Retinal pigment epithelial cell (primary cell): ENCODE data around the gene ABCA13.

Source experiments
- DNase-seq: peaks from one replicate; pipeline ENCODE4 v3.0.0-alpha.2; 2010; ENCODE audit warnings: low read depth
- H3K4me3 ChIP-seq: 2 replicates; pipeline ENCODE4 v1.5.1; 2011; ENCODE audit warnings: mild to moderate bottlenecking, low read length, control low read depth, moderate library complexity
- TF ChIP-seq, protein P1 (sequence below): conservative IDR thresholded peaks from 2 replicates; pipeline ENCODE4 v1.5.1; 2011; ENCODE audit warnings: low read depth, low read length, control low read depth, inconsistent platforms

ABCA13 gene, protein sequence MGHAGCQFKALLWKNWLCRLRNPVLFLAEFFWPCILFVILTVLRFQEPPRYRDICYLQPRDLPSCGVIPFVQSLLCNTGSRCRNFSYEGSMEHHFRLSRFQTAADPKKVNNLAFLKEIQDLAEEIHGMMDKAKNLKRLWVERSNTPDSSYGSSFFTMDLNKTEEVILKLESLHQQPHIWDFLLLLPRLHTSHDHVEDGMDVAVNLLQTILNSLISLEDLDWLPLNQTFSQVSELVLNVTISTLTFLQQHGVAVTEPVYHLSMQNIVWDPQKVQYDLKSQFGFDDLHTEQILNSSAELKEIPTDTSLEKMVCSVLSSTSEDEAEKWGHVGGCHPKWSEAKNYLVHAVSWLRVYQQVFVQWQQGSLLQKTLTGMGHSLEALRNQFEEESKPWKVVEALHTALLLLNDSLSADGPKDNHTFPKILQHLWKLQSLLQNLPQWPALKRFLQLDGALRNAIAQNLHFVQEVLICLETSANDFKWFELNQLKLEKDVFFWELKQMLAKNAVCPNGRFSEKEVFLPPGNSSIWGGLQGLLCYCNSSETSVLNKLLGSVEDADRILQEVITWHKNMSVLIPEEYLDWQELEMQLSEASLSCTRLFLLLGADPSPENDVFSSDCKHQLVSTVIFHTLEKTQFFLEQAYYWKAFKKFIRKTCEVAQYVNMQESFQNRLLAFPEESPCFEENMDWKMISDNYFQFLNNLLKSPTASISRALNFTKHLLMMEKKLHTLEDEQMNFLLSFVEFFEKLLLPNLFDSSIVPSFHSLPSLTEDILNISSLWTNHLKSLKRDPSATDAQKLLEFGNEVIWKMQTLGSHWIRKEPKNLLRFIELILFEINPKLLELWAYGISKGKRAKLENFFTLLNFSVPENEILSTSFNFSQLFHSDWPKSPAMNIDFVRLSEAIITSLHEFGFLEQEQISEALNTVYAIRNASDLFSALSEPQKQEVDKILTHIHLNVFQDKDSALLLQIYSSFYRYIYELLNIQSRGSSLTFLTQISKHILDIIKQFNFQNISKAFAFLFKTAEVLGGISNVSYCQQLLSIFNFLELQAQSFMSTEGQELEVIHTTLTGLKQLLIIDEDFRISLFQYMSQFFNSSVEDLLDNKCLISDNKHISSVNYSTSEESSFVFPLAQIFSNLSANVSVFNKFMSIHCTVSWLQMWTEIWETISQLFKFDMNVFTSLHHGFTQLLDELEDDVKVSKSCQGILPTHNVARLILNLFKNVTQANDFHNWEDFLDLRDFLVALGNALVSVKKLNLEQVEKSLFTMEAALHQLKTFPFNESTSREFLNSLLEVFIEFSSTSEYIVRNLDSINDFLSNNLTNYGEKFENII (N-terminal part only)

DNA sequence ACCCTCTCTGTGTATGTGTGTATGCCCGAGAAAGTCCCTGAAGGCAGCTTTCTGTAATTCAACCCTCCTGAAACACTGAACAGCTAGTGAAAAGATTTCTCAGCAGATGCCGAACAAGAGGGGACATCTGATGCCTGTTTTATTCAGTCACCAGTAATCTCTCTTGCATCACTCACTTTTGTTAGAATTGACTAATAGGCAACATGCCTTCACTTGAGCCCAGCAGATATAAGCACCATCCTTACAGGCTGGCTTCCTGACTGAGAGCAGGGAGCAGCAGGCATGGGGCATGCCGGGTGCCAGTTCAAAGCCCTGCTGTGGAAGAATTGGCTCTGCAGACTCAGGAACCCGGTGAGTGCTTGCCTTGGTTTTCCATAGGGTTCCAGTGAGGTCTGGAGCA, at the start of gene ABCA13:
Gene ABCA13 (plus strand): TSS at position 257 of the 400 bp plus-strand sequence. CDS start 26 bp downstream, at position 283.
- TF ChIP-seq, protein P1, sequence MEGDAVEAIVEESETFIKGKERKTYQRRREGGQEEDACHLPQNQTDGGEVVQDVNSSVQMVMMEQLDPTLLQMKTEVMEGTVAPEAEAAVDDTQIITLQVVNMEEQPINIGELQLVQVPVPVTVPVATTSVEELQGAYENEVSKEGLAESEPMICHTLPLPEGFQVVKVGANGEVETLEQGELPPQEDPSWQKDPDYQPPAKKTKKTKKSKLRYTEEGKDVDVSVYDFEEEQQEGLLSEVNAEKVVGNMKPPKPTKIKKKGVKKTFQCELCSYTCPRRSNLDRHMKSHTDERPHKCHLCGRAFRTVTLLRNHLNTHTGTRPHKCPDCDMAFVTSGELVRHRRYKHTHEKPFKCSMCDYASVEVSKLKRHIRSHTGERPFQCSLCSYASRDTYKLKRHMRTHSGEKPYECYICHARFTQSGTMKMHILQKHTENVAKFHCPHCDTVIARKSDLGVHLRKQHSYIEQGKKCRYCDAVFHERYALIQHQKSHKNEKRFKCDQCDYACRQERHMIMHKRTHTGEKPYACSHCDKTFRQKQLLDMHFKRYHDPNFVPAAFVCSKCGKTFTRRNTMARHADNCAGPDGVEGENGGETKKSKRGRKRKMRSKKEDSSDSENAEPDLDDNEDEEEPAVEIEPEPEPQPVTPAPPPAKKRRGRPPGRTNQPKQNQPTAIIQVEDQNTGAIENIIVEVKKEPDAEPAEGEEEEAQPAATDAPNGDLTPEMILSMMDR = no peak
- DNase-seq = no peak
- no peak within 1 kb of the TSS for H3K4me3 ChIP-seq

DNA sequence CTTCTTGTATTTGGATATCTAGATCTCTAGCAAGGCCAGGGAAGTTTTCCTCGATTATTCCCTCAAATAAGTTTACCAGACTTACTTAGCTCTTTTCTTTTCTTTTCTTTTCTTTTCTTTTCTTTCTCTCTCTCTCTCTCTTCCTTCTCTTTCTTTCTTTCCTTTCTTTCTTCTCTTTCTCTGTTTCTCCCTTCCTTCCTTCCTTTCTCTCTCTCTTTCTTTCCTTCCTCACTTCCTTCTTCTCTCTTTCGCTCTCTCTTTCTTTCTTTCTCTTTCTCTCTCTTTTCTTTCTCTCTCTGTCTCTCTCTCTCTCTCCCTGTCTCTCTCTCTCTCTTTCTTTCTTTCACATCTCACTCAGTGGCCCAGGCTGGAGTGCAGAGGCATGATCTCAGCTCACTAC, 45.2 kb upstream of the ABCA13 start:
- no peak for DNase-seq
- no peak overlapping the region for H3K4me3 ChIP-seq
- TF ChIP-seq, protein P1 = no peak

DNA sequence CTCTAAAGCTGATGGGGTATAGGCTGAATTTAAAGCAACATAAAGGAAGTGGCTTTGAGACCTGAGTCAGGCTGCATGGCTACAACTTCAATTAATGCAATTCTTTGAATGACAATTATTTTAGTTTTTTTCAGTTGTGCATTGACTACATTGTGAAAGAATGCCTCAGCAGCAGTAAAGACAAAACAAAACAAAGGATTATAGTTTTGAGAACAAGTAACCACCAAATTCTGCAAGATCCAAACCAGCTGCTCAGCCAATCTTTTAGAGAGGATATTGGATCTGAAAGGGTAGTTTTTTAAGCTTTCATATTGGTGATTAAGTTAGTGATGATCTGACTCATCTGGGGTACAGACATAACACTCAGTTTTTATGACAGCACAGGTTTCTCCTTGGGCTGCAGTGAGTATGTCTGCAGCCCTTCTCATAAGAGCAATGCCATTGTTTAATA, 40.6 kb upstream of the ABCA13 start:
- TF ChIP-seq, protein P1 = no peak
- DNase-seq = peak; percentile 46

DNA sequence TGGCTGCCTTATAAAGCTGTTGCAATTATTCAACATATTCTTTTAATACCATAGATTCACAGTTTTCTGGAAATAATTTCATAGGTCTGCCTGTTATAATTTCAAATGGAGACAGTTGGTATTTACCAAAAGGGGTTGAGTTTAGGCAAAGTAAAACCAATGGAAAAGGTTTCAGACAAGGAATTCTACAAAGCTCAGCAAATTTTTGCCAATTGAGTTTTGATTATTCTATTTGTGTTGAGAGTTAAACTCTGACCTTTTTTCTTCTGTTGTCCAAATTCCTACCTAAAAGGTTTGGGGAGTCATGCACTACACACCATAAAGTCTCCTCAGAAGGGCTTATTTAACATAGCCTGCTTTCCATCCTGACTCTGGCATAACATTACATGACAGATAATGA, 38.5 kb upstream of the ABCA13 start:
- TF ChIP-seq, protein P1 = no peak
- no peak for DNase-seq
- H3K4me3 ChIP-seq = no peak overlapping the region

More for the DNA sequence above, 40.6 kb upstream of the ABCA13 start:
- H3K4me3 ChIP-seq = no peak overlapping the region

DNA sequence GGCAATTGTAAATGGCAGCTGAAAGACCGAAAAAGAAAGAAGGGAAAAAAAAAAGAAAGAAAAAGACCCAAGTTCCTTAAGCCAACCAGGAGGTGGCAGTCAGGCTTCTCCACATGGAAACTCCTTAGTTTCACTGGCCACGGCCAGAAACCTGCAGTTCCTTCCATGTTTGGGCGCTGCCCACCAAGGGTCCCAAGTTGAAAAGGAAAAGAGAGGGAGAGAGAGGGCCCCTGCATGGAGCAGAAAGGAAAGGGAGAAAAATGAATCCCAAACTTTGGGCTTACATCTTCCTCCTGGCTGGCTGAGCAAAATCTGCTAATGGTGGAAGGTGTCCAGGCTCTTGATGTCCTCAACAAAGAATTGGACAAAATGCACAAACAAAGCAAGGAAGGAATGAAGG, 31.8 kb upstream of the ABCA13 start:
- no peak for DNase-seq
- TF ChIP-seq, protein P1 = peak; percentile 41

DNA sequence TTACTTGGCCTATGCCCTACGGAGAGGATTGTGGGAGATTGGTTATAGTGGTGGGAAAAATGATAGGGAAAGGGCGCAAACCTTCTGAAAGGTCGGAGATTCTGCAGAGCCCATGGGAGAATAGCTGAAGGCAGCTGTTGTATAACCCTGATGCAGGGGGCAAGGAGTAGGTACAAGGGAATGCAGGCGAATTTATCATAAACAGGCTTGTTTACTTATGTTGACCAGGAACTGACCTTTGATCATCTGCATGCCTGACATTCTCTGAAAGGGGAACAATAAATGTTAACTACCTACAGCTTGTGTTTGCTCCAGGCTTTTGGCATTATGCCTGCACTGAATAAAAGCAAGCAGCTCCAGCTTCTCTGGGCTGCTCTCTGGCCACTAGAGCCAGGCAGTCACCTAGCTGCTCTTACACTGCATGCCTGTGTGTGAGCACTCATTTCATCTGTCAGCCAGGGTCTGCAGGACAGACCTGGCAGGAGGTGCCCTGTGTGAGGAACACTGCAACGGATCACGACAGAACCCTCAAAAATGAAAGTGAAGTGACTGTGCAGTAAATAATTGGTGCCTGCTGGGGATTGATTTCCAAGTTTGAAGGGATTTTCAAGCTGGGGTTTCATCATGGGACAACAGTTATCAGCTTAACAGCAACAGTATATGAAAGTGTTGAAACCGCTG, 31.1 kb upstream of the ABCA13 start:
- TF ChIP-seq, protein P1 = no peak
- no peak for DNase-seq
- no peak overlapping the region for H3K4me3 ChIP-seq

More for the DNA sequence above, 31.8 kb upstream of the ABCA13 start:
- H3K4me3 ChIP-seq = no peak overlapping the region
